HG02623 (cell line): ENCODE data around the gene CTBS.
A peak's percentile ranks its signal among the peaks of the same experiment; 100 is the strongest.

Source experiments
- ATAC-seq: cut with Tn5 transposase; IDR thresholded peaks from one replicate; pipeline ENCODE4 v1.9.1; 2021; ENCODE audit warnings: moderate library complexity; ENCODE audit not compliant: unreplicated experiment

Gene CTBS

DNA sequence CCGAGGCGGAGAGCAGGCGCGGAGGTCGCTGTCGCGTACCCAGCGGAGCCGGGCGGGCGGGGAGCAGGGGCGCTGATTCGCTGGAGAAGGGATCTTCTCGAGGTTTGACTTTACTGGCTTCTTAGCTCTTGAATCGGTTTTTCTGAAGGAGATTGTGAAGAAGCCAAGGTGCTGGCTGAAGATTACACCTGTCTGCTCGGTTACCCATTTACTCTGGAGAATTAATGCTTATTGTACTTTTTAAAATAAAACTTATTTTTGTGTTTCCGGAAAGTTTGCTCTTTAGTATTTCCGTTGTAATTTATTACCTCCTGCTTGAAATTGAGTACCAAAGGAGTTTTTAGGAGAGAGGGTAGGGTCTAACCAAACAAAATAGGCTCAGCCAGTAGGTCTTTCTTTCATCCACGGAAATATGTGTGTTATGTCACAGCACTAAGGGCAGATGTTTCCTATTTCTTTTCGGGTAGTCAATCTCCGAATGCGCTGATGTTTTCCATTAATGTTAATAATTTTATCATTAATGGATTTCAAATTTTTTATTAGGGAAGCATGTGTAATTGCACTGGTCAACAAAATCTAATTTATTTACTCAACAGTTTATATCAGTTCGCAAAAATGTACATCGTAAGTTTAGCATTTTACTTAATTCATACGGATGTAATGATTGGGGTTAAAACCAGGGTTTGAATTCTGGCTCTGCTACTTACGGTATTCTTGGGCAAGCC lies 67.3 kb downstream of the CTBS start:
- ATAC-seq = no peak

GRCh38 chr1:84506002-84506728 lies 68.1 kb downstream of the CTBS start, which contains the start of the genes GNG5 and SPATA1:
GNG5 (minus strand) TSS chr1:84506581; CDS start chr1:84506091, 490 bp downstream.
SPATA1 (plus strand) TSS chr1:84506386; CDS start chr1:84516360, 9,974 bp downstream.
- ATAC-seq = peak; percentile 69

DNA sequence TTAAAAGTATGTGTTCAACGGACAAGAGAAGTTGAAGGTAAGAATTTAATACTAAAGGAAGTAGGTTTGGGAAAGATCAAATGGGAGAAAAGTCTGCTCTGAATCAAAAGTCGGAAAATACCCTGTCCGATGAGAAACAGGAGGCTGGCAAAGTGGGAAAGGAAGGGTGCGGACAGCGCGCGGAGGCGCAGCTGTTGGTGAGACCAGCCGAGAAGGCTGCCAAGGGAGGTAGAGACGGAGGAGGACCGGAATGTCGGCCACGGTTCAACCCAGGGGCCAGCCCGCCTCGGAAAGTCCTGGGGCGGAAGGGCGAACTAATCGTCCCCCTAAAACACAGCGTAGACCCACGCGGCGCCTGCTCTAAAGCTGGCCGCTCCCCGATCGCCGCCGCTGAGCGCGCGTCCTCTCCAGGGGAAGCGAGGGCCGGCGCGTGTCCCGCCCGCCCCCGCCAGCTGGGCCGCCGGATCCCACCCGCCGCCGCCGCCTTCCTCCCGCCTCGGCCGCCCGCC lies 68.7 kb downstream of the CTBS start:
- peak; percentile 29 for ATAC-seq

DNA sequence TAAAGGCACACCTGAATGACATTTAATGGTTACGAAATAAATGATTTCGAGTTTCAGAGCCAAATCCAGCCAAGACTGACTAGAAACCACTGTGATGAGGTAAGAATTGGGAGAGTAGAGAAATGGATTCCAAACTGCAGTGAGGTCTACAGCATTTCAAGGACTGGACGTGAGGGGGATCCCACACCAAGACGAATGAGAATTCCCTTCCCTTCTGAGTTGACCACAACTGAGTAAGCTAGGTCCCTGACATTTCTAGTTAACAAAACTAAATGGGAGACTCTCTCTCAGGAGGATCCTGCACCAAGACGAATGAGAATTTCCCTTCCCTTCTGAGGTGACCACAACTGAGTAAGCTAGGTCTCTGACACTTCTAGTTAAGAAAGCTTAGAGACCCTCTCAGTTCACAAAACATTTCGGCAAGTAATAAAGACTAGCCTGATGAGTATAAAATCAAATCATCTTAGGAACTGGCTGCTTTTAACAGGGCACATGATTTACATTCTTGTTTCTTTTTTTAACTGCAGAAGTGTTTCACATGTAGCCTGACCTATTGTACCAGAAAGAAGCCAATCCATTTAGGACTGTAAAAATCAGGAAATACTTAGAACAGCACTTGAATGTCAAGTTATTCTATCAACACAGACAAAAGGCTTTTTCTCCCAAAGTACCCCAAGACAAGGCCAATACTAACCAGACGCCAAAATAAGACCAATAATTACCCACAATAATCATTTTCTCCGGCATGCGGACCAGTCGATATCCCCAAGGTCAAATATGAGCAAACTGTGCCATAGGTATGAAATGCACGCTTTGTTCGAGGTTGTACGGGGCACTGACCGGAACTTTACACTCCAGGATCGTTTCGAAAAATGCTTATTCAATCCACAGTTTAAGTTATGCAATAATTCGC lies 69.4 kb downstream of the CTBS start:
- ATAC-seq = no peak

DNA sequence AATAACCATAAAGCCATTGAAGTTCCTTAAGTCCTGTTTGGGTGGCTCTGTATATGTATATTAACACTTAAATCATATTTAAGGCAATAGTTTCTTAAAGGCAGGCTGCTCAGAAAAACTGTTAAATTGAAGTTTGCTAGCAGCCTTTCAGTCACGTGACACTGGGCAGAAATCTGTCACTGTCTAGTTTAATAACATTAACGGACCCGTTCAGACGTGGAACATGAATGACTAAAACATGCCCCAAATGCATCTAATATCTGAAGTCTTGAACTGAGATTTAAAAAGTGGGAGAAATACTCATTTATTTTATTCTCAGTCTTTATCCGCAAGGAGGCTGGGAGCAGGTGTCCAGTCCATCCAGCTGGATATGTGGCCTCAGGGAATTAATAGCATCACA lies 71.3 kb downstream of the CTBS start:
- no peak for ATAC-seq
